PC-3 (cell line): Measurements from ENCODE around the gene WWC1.

Experiments
- EZH2 ChIP-seq: fragments of 300-600 bp; sonication (generic); IDR thresholded peaks from one replicate; pipeline ENCODE4 v1.6.1; 2017; ENCODE audit warnings: antibody characterized with exemption, mild to moderate bottlenecking, low read length; ENCODE audit not compliant: unreplicated experiment
- EZH2phosphoT487 ChIP-seq: fragments of 300-600 bp; sonication (generic); IDR thresholded peaks from 2 replicates; pipeline ENCODE4 v1.6.1; 2018; ENCODE audit warnings: mild to moderate bottlenecking, antibody characterized with exemption, low read length, borderline replicate concordance
- TF ChIP-seq, protein P1 (sequence below): fragments of 300-600 bp; sonication (generic); conservative IDR thresholded peaks from 2 replicates; pipeline ENCODE4 v1.5.1; 2017; ENCODE audit warnings: antibody characterized with exemption, low read depth, mild to moderate bottlenecking, low read length

DNA sequence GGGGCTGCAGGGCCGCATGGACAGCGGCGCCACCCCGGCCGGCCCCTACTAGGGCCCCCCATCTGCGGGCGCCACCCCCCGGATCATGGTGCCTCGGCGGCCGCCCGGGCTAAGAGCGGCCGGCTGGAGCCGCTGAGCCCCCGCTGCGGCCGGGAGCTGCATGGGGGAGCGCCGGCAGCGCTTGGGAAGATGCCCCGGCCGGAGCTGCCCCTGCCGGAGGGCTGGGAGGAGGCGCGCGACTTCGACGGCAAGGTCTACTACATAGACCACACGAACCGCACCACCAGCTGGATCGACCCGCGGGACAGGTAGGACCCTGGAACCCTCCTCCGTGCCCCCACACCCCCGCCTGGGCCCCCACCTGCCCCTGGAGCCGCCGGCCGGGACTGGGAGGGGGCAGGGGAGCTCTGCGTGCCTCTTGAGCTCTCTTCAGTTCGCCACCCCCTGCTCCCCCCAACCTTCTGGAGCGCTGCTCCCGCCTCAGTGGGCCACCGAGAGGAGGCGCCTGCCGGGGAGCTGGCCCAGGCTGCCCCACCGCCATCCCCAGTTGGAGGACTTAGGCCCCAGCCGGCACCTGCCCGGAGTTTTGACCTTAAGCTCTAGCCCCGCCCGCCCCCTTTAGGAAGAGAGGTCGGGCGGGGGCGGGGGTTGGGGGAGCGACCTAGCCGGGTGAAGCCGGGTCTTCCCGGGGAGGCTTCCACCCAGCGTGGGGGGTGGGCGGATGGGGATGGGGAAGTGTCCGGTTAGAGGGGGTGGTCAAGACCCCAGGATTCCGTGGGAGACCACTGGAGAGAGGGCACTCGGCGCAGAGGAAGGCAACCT, 730 bp downstream of the WWC1 start:
- TF ChIP-seq, protein P1, sequence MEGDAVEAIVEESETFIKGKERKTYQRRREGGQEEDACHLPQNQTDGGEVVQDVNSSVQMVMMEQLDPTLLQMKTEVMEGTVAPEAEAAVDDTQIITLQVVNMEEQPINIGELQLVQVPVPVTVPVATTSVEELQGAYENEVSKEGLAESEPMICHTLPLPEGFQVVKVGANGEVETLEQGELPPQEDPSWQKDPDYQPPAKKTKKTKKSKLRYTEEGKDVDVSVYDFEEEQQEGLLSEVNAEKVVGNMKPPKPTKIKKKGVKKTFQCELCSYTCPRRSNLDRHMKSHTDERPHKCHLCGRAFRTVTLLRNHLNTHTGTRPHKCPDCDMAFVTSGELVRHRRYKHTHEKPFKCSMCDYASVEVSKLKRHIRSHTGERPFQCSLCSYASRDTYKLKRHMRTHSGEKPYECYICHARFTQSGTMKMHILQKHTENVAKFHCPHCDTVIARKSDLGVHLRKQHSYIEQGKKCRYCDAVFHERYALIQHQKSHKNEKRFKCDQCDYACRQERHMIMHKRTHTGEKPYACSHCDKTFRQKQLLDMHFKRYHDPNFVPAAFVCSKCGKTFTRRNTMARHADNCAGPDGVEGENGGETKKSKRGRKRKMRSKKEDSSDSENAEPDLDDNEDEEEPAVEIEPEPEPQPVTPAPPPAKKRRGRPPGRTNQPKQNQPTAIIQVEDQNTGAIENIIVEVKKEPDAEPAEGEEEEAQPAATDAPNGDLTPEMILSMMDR, result no peak
- TF ChIP-seq EZH2 (no peak), EZH2phosphoT487 (no peak)
